AG04450 (cell line): ENCODE measurements around the gene ETV1. TPM values are rescaled to one million over a fixed set of nuclear protein-coding genes. Genes with fewer than 3 reads are reported as not detected.

ENCODE experiments used
- CTCF ChIA-PET: fragments of 300-600, 350-600 bp; formaldehyde crosslinking; extraction: SDS; loops from one replicate; lab custom pipeline; 2022; ENCODE audit warnings: antibody characterized with exemption, inconsistent platforms; lab: Charles Lee
- POLR2A ChIA-PET: fragments of 350-600 bp; formaldehyde crosslinking; extraction: SDS; loops from one replicate; lab custom pipeline; 2021; ENCODE audit warnings: antibody characterized with exemption, inconsistent platforms; lab: Yijun Ruan, JAX
- DNase-seq: peaks from one replicate; pipeline ENCODE4 v3.0.0-alpha.2; 2011; ENCODE audit warnings: low read depth, low spot score
- H3K27ac ChIP-seq: one replicate; pipeline ENCODE4 v1.5.1; 2012; ENCODE audit warnings: low read depth, low read length, control low read depth
- H3K27me3 ChIP-seq: one replicate; pipeline ENCODE4 v1.6.0; 2012; ENCODE audit warnings: low read length; ENCODE audit not compliant: control insufficient read depth, insufficient read depth
- H3K4me3 ChIP-seq: 2 replicates; pipeline ENCODE4 v1.5.1; 2011; ENCODE audit warnings: mild to moderate bottlenecking, low read depth, low read length, control low read depth
- H3K9me3 ChIP-seq: 2 replicates; pipeline ENCODE4 v1.5.1; 2012; ENCODE audit warnings: low read length; ENCODE audit not compliant: control insufficient read depth, insufficient read depth
- polyA plus RNA-seq: library from polyadenylated mRNA; depleted of rRNA; stranded (reverse); fragments of >200 nt; gene quantifications from 2 replicates; pipeline ENCODE4 v1.2.3, GENCODE V29; 2011
- TF ChIP-seq, protein P1 (sequence below): IDR thresholded peaks from 2 replicates; pipeline ENCODE4 v1.5.1; 2011; ENCODE audit warnings: low read depth, low read length, control low read depth, inconsistent platforms

Gene ETV1
- polyA plus RNA-seq, 1 experiment: 14.9 TPM

DNA sequence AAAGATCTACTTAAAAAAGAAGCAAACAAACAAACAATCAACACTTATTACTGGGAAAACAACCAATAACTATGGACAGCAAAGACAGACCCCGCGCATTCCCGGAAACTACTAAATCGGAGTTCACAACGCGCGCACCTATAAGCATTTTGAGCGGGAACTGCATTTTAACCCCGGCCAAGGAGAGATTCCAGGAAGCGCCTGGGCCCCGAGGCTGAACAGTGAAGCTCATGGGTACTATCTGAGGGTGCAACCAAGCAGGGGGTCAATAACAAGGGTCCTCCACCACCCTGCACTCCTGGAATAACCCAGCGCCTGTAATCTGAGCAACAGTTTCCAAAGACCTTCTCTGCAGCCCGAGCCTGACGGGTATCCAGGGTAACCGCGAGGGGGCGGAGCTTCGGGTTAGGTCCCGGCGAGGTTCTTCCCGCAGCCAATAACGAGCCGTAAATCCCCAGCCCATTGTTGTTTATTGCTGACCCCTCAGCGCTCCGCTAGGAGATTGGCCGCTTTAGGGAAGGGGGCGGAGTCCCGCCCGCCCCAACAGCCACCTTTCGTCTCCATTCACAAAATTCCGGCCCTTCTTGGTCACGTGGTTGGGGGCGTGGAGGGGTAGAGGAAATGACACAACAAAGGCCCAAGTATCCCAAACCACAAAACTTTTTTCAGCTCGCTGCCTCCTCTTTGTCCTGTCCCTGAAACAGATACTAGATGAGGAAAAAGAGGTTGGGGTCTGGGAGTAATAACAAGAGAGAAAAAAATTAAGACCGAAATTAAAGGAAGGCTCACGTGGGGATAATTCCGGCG lies 1.7 kb upstream of the ETV1 start:
- ChIA-PET POLR2A (interaction anchor here (0.6 to 3.8 kb wide), 7 partner anchors 11 to 451 kb away, joined by 3 to 24 read pairs (median 5); no protein-coding TSS in a partner anchor), CTCF (interaction anchor here (0.6 to 2.3 kb wide), 7 partner anchors 26 to 710 kb away, joined by 3 to 11 read pairs (median 4); no protein-coding TSS in a partner anchor)
- peak; percentile 95 for DNase-seq
- peak overlapping the region; percentile 81 for H3K4me3 ChIP-seq
- TF ChIP-seq, protein P1, sequence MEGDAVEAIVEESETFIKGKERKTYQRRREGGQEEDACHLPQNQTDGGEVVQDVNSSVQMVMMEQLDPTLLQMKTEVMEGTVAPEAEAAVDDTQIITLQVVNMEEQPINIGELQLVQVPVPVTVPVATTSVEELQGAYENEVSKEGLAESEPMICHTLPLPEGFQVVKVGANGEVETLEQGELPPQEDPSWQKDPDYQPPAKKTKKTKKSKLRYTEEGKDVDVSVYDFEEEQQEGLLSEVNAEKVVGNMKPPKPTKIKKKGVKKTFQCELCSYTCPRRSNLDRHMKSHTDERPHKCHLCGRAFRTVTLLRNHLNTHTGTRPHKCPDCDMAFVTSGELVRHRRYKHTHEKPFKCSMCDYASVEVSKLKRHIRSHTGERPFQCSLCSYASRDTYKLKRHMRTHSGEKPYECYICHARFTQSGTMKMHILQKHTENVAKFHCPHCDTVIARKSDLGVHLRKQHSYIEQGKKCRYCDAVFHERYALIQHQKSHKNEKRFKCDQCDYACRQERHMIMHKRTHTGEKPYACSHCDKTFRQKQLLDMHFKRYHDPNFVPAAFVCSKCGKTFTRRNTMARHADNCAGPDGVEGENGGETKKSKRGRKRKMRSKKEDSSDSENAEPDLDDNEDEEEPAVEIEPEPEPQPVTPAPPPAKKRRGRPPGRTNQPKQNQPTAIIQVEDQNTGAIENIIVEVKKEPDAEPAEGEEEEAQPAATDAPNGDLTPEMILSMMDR: no peak
- H3K9me3 ChIP-seq: no peaks in the 10 kb centered on the region
- no peaks in the 10 kb centered on the region for H3K27me3 ChIP-seq
- H3K27ac ChIP-seq: peak overlapping the region; percentile 94

DNA sequence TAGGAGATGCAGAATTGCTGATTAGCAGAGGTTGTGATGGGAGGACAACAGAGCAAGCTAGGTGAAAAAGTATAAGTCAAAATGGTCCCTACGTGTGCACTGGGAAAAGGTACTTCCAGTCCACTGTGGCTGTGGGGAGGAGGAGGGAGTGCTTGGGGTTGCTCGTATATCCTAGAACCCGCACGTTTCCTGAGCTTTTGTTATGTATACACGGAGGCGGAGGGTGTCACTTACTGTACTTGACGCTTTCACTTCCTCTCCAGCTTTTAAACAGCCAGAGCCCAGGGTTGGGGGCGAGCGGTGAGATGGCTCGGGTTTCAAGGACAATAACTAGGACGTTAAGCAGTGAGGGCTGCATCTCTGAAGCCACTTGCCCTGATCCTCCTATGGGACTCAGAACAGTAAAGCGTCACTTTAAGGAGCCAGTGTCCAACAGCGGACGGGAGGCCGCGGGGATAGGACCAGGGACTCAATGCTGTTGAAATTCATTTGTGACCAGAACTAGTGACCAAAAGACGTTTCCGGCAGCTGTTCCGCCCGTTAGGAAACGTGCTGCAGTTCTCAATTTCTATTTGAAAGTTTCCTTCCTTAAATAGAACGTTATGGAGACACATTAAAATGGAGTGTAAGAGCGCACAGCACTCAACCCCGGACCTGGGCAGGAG lies 985 bp upstream of the ETV1 start:
- DNase-seq: no peak
- ChIA-PET POLR2A (interaction anchor here (0.6 to 3.8 kb wide), 7 partner anchors 10 to 450 kb away, joined by 3 to 24 read pairs (median 5); no protein-coding TSS in a partner anchor), CTCF (interaction anchor here (0.5 to 2.4 kb wide), 11 partner anchors 9 to 709 kb away, joined by 3 to 15 read pairs (median 4); no protein-coding TSS in a partner anchor)
- Histone ChIP-seq H3K4me3 (peak overlapping the region; percentile 81), H3K27me3 (no peaks in the 10 kb centered on the region), H3K27ac (peak overlapping the region; percentile 58), H3K9me3 (no peaks in the 10 kb centered on the region)
- TF ChIP-seq, protein P1: no peak

GRCh38 chr7:13989949-13990305 lies 461 bp upstream of the ETV1 start:
- peak overlapping the region; percentile 81 for H3K4me3 ChIP-seq
- ChIA-PET POLR2A (interaction anchor here (0.9 to 3.8 kb wide), 4 partner anchors 9 to 139 kb away, joined by 3 to 24 read pairs (median 8); no protein-coding TSS in a partner anchor), CTCF (interaction anchor here (0.5 to 2.4 kb wide), 11 partner anchors 10 to 709 kb away, joined by 3 to 15 read pairs (median 4); no protein-coding TSS in a partner anchor)
- no peak for DNase-seq
- TF ChIP-seq, protein P1: no peak
- no peaks in the 10 kb centered on the region for H3K9me3 ChIP-seq
- no peaks in the 10 kb centered on the region for H3K27me3 ChIP-seq
- H3K27ac ChIP-seq: peak overlapping the region; percentile 33

GRCh38 chr7:13988731-13989125 lies 738 bp downstream of the ETV1 start:
- no peak overlapping the region for H3K27ac ChIP-seq
- no peak for DNase-seq
- peak overlapping the region; percentile 81 for H3K4me3 ChIP-seq
- H3K27me3 ChIP-seq: no peaks in the 10 kb centered on the region
- ChIA-PET CTCF (interaction anchor here (0.6 to 2.4 kb wide), 17 partner anchors 8 to 1302 kb away, joined by 3 to 15 read pairs (median 3); no protein-coding TSS in a partner anchor), POLR2A (interaction anchor here (0.8 to 3.8 kb wide), 4 partner anchors 8 to 413 kb away, joined by 3 to 24 read pairs (median 5); no protein-coding TSS in a partner anchor)
- no peaks in the 10 kb centered on the region for H3K9me3 ChIP-seq
- TF ChIP-seq, protein P1: no peak
